Measurements from ENCODE around the gene COQ8A.
"Not testable (repeated sequence)": the region's sequence is repeated elsewhere in the genome, so short reads cannot be mapped to it uniquely, and the experiment has no call there.

Gene COQ8A

DNA sequence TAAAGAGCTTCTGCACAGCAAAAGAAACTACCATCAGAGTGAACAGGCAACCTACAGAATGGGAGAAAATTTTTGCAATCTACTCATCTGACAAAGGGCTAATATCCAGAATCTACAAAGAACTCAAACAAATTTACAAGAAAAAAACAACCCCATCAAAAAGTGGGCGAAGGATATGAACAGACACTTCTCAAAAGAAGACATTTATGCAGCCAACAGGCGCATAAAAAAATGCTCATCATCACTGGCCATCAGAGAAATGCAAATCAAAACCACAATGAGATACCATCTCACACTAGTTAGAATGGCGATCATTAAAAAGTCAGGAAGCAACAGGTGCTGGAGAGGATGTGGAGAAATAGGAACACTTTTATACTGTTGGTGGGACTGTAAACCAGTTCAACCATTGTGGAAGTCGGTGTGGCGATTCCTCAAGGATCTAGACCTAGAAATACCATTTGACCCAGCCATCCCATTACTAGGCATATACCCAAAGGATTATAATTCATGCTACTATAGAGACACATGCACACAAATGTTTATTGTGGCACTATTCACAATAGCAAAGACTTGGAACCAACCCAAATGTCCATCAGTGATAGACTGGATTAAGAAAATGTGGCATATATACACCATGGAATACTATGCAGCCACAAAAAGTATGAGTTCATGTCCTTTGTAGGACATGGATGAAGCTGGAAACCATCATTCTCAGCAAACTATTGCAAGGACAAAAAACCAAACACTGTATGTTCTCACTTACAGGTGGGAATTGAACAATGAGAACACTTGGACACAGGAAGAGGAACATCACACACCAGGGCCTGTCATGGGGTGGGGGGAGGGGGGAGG lies 10.6 kb upstream of the COQ8A start:
- DNase-seq: not testable (repeated sequence)

- DNase-seq: no peak
Measured at GRCh38 chr1:226934483-226935237, 5.4 kb upstream of the COQ8A start.

GRCh38 chr1:226937940-226938725 lies 2.0 kb upstream of the COQ8A start:
- DNase-seq: no peak

GRCh38 chr1:226938903-226939437 lies 1.1 kb upstream of the COQ8A start:
- no peak for DNase-seq

- no peak for DNase-seq
Measured at GRCh38 chr1:226939438-226940028, 561 bp upstream of the COQ8A start.

GRCh38 chr1:226940806-226941067 lies 643 bp downstream of the COQ8A start:
- DNase-seq: no peak

DNA sequence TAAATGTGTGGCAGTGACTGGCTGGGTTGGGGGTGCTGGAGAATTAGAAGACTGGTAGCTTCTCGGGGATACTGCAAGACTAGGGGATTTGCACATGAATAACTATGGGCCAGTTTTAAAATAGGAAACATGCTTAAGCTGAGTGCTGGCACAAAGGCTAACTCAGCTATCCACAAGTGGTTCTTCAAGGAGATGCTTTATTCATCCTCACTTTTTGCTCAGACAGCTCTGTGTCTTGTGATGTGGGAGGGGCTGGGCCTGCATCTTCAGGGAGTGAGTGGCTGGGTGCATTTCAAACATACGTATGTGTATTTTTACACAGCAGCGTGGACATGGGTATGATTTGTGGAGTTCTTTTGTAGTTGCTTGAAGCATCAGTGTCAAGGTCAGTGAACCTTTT lies 2.3 kb downstream of the COQ8A start:
- DNase-seq: no peak

- DNase-seq: no peak
Measured at GRCh38 chr1:226943156-226943555, 3.1 kb downstream of the COQ8A start.

- no peak for DNase-seq
Measured at GRCh38 chr1:226943927-226944326, 3.8 kb downstream of the COQ8A start.

GRCh38 chr1:226945106-226945857 lies 5.2 kb downstream of the COQ8A start:
- no peak for DNase-seq

GRCh38 chr1:226945858-226946245 lies 5.8 kb downstream of the COQ8A start:
- DNase-seq: no peak

- DNase-seq: no peak
Measured at GRCh38 chr1:226946285-226946684, 6.2 kb downstream of the COQ8A start.

- DNase-seq: no peak
Measured at GRCh38 chr1:226946841-226947240, 6.7 kb downstream of the COQ8A start.

DNA sequence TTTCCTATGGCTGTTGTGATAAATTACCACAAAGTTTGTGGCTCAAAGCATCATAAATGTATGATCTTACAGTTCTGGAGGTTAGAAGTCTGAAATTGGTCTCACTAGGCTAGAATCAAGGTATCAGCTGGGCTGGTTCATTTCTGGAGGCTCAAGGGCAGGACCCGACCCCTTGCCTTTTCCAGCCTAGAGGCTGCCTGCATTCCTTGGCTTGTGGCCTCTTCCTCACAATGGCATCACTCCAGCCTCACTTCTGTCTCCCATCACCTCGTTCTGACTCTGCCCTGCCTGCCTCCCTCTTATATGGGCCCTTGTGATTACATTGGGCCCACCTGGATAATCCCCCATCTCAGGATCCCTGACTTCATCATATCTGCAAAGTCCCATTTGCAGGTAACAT lies 8.0 kb downstream of the COQ8A start:
- DNase-seq: no peak

- no peak for DNase-seq
Measured at GRCh38 chr1:226948480-226948879, 8.4 kb downstream of the COQ8A start.

GRCh38 chr1:226948996-226949395 lies 8.9 kb downstream of the COQ8A start:
- DNase-seq: no peak

- DNase-seq: no peak
Measured at GRCh38 chr1:226949401-226949800, 9.3 kb downstream of the COQ8A start.

GRCh38 chr1:226950316-226950715 lies 10.2 kb downstream of the COQ8A start:
- DNase-seq: no peak

- no peak for DNase-seq
Measured at GRCh38 chr1:226950871-226951270, 10.8 kb downstream of the COQ8A start.

DNA sequence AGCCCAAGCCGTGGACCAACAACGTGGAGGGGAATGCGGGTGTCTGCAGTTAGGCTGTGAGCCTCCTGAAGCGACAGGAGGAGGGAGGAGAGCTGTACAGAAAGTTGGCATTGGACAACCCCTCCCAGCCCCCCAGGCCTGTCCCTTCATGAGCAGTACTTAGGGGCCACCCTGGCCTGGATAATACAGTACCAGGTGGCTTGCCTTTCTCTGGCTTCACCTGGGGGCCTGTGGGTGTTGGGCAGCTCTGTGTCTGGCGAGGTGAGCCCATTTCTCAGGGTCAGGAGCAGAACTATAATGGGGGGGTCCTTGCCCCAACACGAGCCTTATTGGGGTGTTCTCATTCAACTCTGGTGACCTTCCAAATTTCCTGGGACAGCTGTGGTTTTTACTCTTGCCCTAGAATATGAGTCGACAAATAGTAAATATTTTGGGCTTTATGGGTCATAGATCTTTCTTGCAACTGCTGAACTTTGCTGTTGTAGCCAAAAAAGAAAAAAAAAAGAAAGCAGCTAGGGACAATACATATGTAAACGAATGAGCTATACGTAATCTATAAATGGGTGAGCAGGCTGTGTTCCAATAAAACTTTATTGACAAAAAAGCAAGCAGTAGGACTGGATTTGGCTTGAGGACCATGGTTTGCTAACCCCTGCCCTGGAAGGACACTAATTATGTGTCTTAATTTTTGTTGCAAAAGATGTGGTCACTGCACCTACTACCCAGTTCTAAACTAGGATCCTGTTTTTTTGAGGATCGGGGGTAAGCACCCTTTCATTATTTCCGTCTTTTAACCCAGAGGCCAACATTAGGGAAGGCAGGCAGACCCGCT lies 11.4 kb downstream of the COQ8A start:
- no peak for DNase-seq

GRCh38 chr1:226952118-226952441 lies 12.0 kb downstream of the COQ8A start:
- no peak for DNase-seq
